Measurements from ENCODE around the gene NUP210.

NUP210 gene

DNA sequence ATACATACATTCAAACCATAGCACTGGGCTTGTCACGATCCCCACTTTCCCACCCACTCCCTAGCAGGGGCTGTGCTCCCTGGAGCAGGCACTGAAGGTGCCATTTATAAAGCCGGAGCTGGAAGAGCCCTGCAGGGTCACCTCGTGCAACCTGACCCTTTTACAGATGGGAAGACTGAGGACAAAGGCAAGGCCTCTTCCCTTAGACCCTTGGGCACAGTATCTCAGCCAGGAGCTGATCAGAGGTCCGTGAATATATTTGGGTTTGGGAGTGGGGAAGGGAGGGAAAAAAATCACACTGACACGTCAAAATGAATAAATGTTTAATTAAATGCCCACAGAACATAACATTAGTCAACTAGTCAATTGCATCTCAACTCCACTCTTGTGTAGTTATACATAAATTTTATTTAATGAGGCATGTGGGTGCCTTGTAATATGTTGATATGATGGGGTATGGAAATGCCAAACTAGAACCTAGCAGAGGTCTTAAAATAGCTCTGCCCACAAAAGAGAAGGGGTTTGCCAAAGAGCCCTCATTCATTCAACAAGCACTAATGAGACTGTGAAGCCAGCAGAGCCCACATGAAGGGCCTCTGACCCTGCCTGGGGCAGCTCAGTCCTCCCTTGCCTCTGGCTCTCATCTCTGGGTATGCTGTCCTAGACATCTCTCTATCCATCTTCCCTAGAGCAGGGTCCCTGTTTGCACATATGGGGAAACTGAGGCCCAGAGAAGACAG is 119.4 kb downstream of the NUP210 start:
- in situ Hi-C loops (cut with MboI; ENCODE audit: low sequenced_read_pairs): no loop called here

DNA sequence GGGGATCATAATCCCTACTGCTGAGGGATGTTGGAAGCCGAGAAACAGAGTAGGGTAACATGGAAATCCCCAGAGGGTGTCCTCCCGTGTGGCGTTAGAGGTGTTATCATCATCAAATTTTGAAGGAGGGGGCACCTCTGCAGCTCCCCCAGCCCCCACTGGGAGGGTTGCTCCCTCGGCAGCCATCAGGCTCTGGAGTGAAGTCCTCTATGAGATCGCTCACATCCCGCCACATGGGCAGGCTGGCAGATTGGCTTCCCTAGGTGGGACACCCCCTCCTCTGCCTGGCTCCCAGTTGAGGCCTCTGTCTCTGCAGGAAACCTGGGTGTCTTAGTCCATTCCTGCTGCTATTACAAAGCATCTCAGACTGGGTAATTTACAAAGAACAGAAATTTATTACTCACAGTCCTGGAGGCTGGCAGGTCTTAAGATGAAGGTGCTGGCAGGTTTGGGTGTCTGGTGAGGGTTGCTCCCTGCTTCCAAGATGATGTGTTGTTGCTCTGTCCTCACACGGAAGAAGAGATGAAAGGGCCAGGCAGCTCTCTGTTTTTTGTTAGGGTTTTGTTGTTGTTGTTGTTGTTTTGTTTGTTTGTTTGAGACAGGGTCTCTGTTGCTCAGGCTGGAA is 120.5 kb downstream of the NUP210 start:
- in situ Hi-C loops (cut with MboI; ENCODE audit: low sequenced_read_pairs): no loop called here

- in situ Hi-C loops (cut with MboI; ENCODE audit: low sequenced_read_pairs): no loop called here
Measured at GRCh38 chr3:13296662-13297061, 123.5 kb downstream of the NUP210 start.

- in situ Hi-C loops (cut with MboI; ENCODE audit: low sequenced_read_pairs): no loop called here
Measured at GRCh38 chr3:13294442-13295351, 125.4 kb downstream of the NUP210 start.

DNA sequence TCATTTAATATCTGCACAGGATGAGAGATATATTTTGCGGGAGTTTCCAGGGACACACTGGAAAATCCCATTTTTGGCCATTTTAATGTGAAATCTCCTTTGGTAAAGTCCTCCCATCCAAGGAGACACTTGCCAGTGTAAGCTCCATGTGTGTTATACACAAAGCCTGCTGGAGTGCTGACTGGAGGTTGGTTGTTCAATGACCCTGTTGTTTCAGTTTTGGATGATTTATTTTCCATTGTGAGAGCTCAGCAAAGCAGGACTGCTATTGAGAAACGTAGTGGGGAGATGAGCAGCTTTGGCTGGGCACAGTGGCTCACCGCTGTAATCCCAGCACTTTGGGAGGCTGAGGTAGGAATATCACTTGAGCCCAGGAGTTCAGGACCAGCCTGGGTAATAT is 127.7 kb downstream of the NUP210 start:
- in situ Hi-C loops (cut with MboI; ENCODE audit: low sequenced_read_pairs): no loop called here

GRCh38 chr3:13290941-13291340 is 129.2 kb downstream of the NUP210 start:
- in situ Hi-C loops (cut with MboI; ENCODE audit: low sequenced_read_pairs): no loop called here

- in situ Hi-C loops (cut with MboI; ENCODE audit: low sequenced_read_pairs): no loop called here
Measured at GRCh38 chr3:13289771-13290285, 130.3 kb downstream of the NUP210 start.

DNA sequence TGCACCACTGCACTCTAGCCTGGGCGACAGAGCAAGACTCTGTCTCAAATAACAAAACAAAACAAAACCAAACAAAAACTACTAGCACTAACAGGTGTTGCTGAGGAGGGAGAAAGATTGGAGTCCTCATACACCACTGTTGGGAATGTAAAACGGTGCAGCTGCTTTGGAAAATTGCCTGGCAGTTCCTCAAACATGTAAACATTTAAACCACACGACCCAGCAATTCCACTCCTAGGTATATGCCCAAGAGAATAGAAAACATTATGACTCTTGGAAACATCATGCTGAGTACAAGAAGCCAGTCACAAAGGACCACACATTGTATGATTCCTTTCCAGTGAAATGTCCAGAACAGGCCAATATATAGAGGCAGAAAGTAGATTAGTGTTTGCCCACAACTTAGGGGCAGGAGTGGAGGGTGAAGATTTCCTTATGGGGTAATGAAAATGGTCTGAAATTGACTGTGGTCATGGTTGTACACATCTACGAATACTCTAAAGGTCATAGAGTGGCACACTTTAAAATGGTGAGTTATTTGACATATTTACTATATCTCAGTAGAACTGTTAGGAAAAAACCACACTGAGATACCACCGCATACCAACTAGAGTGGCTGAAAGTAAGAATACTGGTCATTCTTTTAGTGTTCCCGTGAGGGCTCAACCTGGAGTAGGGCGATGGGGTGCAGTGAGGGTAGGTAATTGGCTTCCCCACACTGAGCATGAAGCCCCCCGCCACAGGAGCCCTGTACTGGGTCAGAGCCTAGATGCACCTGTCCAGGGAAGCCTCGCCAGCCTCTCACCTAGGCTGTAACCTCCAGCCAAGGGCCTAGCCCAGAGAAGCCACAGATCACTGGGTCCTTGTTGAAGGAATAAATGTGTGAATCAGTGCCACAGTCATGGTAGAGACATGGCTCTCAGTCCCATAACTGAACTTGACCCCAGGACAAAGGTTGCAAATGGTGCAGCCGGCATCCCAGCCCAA is 131.1 kb downstream of the NUP210 start:
- in situ Hi-C loops (cut with MboI; ENCODE audit: low sequenced_read_pairs): no loop called here

GRCh38 chr3:13287833-13288232 is 132.3 kb downstream of the NUP210 start:
- in situ Hi-C loops (cut with MboI; ENCODE audit: low sequenced_read_pairs): no loop called here

DNA sequence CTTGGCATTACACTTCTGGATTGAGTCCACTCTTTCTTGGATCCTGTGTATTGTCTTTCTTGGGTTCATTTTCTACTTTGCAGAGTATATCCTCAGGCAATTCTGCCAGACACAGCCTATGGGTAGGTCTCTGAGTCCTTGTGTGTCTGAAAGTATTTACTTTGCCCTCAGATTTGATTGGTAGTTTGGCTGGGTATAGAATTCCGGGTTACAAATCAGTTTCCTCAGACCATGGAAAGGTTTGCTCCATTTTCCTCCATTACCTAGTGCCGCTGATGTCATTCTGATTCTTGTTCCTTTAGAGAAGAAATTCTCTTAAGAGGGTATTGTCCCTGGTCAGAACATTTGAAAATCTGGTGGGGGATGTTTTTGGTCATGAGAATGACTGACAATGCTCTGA is 133.2 kb downstream of the NUP210 start:
- in situ Hi-C loops (cut with MboI; ENCODE audit: low sequenced_read_pairs): no loop called here

DNA sequence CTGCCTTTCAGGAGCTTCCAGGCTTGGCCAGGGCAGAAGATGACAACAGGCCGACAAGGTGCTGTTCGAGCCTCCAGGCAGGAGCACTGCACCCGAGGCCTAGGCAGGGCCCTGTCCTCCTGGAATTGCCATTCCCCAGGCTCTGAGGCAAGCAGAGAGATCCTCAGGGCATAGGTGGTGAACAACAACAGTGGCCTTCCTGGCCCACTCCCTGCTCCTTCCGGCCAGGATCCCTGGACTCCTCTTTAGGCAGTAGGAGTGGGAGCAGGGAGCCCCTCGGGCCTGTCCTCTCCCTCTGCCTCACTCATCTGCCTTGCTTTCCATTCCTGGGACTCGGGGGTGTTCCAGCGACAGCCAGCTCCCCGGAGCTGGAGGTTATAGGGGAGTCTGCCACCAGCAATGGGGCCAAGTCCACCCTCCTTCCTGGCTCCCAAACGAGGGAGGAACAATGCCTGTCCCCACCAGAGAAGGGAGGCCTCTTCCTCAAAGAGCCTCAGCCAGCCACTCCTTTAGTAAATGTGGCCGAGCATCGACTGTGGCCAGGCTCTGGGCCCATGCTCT is 135.0 kb downstream of the NUP210 start:
- in situ Hi-C loops (cut with MboI; ENCODE audit: low sequenced_read_pairs): no loop called here

GRCh38 chr3:13283877-13284264 is 136.3 kb downstream of the NUP210 start:
- in situ Hi-C loops (cut with MboI; ENCODE audit: low sequenced_read_pairs): no loop called here

DNA sequence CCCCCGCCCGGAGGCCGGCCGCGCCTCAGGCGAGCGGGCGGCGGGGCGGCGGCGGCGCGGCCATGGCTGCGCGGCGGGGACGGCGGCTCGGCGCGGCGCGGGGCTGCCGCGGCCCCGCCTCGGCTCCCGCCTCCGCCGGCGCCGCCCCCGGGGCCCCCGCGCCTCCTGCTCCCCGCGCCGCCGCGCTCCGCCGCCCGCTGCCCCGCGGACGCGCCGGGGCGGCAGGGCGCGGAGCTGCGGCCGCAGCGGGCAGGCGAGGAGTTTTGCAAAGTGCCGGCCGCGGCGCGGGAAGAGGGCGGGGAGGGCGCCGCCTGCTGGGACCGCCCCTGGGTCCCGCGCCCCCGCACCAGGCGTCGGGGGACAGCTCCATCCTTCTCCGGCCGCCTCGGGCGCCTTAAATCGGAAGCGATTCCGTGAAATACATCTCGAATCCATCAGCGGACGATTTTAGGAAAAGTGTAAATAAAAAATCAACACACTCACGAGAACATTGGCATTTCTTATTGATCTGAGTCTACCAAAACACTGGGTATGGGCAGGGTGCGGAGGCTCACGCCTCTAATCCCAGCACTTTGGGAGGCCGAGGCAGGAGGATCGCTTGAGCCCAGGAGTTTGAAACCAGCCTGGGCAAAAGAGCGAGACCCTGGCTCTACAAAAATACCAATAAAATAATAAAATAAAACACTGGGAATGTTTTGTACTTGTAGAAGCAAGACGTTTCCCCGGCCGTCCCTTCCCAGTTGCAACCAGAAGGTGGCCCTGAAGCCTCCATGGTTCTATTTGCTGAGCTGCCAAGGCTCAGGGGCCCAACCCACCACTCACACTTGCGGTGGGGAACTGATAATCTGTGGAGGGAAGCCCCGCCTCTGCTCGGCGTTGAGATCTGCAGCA is 136.9 kb downstream of the NUP210 start:
- in situ Hi-C loops (cut with MboI; ENCODE audit: low sequenced_read_pairs): no loop called here

DNA sequence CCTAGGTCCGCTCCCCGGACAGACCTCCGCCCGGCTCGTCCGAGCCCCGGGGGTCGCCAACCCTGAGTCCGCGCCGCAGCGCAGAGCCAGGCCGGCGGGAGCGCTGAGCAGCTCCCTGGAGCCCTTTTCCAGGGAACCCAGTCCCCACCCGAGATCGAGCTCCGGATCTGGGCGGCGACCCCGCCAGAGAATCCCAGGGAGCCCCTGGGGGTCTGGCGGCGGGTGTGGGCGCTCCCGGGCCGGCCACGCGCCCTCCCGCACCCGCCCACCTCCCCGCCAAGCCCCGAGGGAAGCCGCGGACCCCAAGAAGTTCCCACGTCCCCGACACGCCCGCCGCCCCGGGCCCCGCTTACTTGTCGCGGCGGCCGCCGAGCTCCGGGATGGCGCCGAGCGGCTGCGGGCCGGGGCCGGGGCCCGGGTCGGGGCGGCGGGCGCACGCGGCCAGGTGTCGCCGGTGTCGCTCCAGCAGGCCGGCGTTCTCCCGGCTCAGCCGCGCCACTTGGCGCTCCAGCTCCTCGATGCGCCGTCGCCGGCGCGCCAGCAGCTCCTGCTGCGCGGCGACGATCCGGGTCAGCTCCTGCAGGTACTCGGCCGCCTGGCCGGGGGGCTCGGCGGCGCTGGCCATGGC is 137.7 kb downstream of the NUP210 start:
- in situ Hi-C loops (cut with MboI; ENCODE audit: low sequenced_read_pairs): no loop called here

DNA sequence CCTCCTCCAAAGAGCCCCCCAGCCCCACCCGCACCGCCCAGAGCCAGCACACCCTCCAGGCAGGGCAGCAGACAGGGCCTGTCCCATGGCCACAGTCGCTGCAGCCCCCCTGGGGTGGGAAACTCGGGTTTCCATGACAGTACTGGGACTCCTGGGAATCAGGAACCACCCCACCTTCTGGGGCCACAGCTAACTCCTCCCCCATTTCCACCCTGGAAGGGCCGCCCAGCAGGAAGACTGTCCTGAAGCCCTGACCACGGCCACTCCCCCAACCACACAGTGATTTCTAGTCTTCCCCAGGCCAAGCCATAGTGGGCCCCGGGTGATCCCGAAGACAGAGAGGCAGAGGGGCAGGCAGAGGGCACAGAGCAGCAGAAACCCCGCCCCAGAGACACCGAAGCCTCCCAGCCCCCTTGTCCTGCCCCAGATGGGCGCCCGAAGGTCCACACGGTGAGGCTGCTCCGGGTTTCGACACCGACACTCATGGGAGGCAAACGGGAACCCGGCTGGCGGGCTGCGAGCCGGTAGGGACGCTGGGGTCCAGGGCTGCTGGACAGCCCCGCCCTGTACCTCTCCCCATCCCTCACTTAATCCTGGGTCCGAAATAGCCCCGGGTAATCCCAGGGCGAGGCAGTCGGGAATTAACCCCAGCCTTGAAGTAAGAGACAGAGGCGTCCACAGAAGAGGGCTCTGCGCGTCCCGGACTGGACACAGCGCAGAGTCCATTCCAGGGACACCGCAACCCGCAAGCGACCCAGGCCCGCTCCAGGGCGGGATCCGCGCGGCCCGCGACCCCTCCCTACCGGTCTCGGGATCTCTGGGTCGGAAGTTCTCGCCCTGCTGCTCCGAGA is 138.4 kb downstream of the NUP210 start:
- in situ Hi-C loops (cut with MboI; ENCODE audit: low sequenced_read_pairs): no loop called here

- in situ Hi-C loops (cut with MboI; ENCODE audit: low sequenced_read_pairs): no loop called here
Measured at GRCh38 chr3:13280811-13281506, 139.2 kb downstream of the NUP210 start.

All from HL-60/S4 (cell line).